ENCODE data around the gene HS6ST2. TPM values are rescaled to one million over a fixed set of nuclear protein-coding genes. Genes with fewer than 3 reads are reported as not detected.

HS6ST2 gene
- total RNA-seq, 1 donor = not detected

DNA sequence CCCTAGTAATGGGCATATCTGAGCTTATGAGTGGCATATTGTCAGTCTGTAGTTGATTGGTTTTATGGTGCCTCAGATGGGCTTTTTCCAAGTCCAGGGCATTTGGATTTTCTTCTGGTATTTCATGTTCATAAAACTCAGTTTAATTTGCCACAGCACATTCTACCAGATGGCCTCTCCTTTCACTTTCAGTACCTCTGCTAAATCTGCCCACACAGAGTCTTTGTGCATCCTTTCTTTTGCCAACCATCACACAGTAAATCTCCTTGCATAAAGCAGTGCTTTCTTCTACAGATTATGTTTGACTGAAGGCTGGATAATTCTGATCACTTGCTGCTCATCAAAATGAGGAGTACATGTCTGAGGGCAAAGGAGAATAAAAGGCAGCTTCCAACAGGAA, 98.2 kb downstream of the HS6ST2 start:
- TF ChIP-seq, protein P1, sequence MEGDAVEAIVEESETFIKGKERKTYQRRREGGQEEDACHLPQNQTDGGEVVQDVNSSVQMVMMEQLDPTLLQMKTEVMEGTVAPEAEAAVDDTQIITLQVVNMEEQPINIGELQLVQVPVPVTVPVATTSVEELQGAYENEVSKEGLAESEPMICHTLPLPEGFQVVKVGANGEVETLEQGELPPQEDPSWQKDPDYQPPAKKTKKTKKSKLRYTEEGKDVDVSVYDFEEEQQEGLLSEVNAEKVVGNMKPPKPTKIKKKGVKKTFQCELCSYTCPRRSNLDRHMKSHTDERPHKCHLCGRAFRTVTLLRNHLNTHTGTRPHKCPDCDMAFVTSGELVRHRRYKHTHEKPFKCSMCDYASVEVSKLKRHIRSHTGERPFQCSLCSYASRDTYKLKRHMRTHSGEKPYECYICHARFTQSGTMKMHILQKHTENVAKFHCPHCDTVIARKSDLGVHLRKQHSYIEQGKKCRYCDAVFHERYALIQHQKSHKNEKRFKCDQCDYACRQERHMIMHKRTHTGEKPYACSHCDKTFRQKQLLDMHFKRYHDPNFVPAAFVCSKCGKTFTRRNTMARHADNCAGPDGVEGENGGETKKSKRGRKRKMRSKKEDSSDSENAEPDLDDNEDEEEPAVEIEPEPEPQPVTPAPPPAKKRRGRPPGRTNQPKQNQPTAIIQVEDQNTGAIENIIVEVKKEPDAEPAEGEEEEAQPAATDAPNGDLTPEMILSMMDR (IDR thresholded peaks at IDR 0.05; ENCODE audit: extremely low read depth, low read depth, low read length) = no peak
- DNase-seq (ENCODE audit: insufficient read length, low spot score, missing footprints) = no peak
- Histone ChIP-seq H3K9me3 (ENCODE audit: low read depth, low read length) (no peaks in the 10 kb centered on the region), H3K4me1 (ENCODE audit: insufficient read depth, low read length) (no peaks in the 10 kb centered on the region), H2AFZ (ENCODE audit: low read length) (no peak overlapping the region), H4K20me1 (ENCODE audit: insufficient read depth, low read length) (no peaks in the 10 kb centered on the region), H3K4me3 (ENCODE audit: insufficient read depth, low read length) (no peak overlapping the region), H3K36me3 (ENCODE audit: insufficient read depth, low read length) (no peaks in the 10 kb centered on the region), H3K4me2 (ENCODE audit: insufficient read depth, low read length) (no peak overlapping the region), H3K27ac (ENCODE audit: low read depth, low read length) (no peak overlapping the region), H3K79me2 (ENCODE audit: insufficient read depth, low read length) (no peaks in the 10 kb centered on the region), H3K27me3 (ENCODE audit: insufficient read depth, low read length) (no peaks in the 10 kb centered on the region)

DNA sequence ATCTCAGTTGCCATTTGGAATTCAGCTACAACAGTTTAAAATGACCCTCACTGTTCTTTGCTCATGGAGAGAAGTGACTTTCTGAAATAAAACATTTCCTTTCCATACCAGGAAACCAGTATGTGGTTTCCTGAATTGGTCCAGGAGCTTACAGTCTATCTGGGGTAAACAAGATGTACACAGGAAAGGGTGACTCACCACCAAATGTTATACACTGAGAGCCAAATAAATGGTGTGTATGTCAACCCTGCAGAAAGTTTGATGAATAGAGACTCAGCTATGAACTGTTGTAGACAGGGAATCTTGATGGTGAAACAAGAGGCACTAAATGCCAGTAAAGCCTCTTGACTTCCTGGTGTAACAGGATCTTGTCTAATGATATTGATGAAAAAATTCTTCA, 100.4 kb downstream of the HS6ST2 start:
- no peaks in the 10 kb centered on the region for H3K36me3 ChIP-seq (ENCODE audit: insufficient read depth, low read length)
- H3K4me3 ChIP-seq (ENCODE audit: insufficient read depth, low read length) = no peak overlapping the region
- no peaks in the 10 kb centered on the region for H3K4me1 ChIP-seq (ENCODE audit: insufficient read depth, low read length)
- H4K20me1 ChIP-seq (ENCODE audit: insufficient read depth, low read length) = no peaks in the 10 kb centered on the region
- H3K9me3 ChIP-seq (ENCODE audit: low read depth, low read length) = no peaks in the 10 kb centered on the region
- H3K27me3 ChIP-seq (ENCODE audit: insufficient read depth, low read length) = no peaks in the 10 kb centered on the region
- no peak for DNase-seq (ENCODE audit: insufficient read length, low spot score, missing footprints)
- no peak overlapping the region for H3K4me2 ChIP-seq (ENCODE audit: insufficient read depth, low read length)
- H3K79me2 ChIP-seq (ENCODE audit: insufficient read depth, low read length) = no peaks in the 10 kb centered on the region
- no peak overlapping the region for H3K27ac ChIP-seq (ENCODE audit: low read depth, low read length)
- TF ChIP-seq, protein P1 (IDR thresholded peaks at IDR 0.05; ENCODE audit: extremely low read depth, low read depth, low read length) = no peak
- H2AFZ ChIP-seq (ENCODE audit: low read length) = no peak overlapping the region

DNA sequence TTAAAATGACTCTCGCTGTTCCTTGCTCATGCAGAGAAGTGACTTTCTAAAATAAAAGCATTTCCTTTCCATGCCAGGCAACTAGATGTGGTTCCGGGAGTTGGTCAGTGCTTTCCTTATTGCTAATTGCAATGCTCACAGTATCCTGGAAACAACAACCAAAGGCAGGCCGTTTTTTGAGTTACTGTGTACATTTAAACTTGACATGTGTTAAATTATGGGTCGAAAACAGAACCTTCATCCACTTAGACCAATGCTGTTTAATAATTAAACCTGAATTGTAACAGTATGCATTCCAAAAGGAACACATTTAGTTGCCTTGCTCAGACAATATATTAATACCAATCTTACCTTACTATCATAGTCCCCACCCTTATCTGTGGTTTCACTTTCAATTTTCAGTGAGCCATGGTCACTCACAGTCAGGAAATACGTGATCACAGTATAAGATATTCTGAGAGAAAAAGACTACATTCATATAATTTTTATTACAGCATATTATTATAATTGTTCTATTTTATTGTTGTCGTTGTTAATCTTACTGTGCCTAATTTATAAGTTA, 102.6 kb downstream of the HS6ST2 start:
- DNase-seq (ENCODE audit: insufficient read length, low spot score, missing footprints) = no peak
- H3K27ac ChIP-seq (ENCODE audit: low read depth, low read length) = no peak overlapping the region
- H4K20me1 ChIP-seq (ENCODE audit: insufficient read depth, low read length) = no peaks in the 10 kb centered on the region
- H3K27me3 ChIP-seq (ENCODE audit: insufficient read depth, low read length) = no peaks in the 10 kb centered on the region
- no peaks in the 10 kb centered on the region for H3K9me3 ChIP-seq (ENCODE audit: low read depth, low read length)
- peak overlapping the region; percentile 28 for H3K4me2 ChIP-seq (ENCODE audit: insufficient read depth, low read length)
- no peak overlapping the region for H2AFZ ChIP-seq (ENCODE audit: low read length)
- H3K4me3 ChIP-seq (ENCODE audit: insufficient read depth, low read length) = no peak overlapping the region
- TF ChIP-seq, protein P1 (IDR thresholded peaks at IDR 0.05; ENCODE audit: extremely low read depth, low read depth, low read length) = no peak
- no peaks in the 10 kb centered on the region for H3K36me3 ChIP-seq (ENCODE audit: insufficient read depth, low read length)
- no peaks in the 10 kb centered on the region for H3K4me1 ChIP-seq (ENCODE audit: insufficient read depth, low read length)
- H3K79me2 ChIP-seq (ENCODE audit: insufficient read depth, low read length) = no peaks in the 10 kb centered on the region

DNA sequence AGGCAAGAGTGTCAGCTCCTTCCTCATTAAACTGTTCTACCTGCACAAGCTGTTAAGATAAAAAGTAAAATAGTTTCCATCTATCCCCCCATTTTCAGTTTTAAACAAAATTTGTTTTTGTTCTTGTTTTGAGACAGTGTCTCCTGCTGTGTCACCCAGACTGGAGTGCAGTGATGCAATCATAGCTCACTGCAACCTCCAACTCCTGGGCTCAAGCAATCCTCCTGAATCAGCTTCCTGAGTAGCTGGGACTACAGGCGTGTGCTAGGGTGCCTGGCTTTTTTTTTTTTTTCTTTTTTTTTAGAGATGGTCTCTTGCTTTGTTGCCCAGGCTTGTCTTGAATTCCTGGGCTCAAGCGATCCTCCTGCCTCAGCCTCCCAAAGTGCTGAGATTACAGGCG, 105.4 kb downstream of the HS6ST2 start:
- Histone ChIP-seq H3K27me3 (ENCODE audit: insufficient read depth, low read length) (peaks cover 10% of the 10 kb centered on the region), H3K4me2 (ENCODE audit: insufficient read depth, low read length) (no peak overlapping the region), H3K79me2 (ENCODE audit: insufficient read depth, low read length) (no peaks in the 10 kb centered on the region), H3K9me3 (ENCODE audit: low read depth, low read length) (no peaks in the 10 kb centered on the region), H3K36me3 (ENCODE audit: insufficient read depth, low read length) (no peaks in the 10 kb centered on the region), H3K4me1 (ENCODE audit: insufficient read depth, low read length) (no peaks in the 10 kb centered on the region), H3K4me3 (ENCODE audit: insufficient read depth, low read length) (no peak overlapping the region), H2AFZ (ENCODE audit: low read length) (no peak overlapping the region), H3K27ac (ENCODE audit: low read depth, low read length) (no peak overlapping the region), H4K20me1 (ENCODE audit: insufficient read depth, low read length) (no peaks in the 10 kb centered on the region)
- no peak for DNase-seq (ENCODE audit: insufficient read length, low spot score, missing footprints)
- TF ChIP-seq, protein P1 (IDR thresholded peaks at IDR 0.05; ENCODE audit: extremely low read depth, low read depth, low read length) = no peak
